ENCODE measurements around the gene VTA1. TPM values are rescaled to one million over a fixed set of nuclear protein-coding genes. Genes with fewer than 3 reads are reported as not detected.

VTA1 gene
- total and polyA plus RNA-seq, 2 of the 13 experiments (the other 11 are each of a cell fraction or from before 2014, with no cell fraction given): 70.7 to 89.1 TPM

- peak; percentile 42; the same call in 1 of the 2 replicates for TF ChIP-seq NR2F2 (IDR thresholded peaks at IDR 0.05; ENCODE audit: borderline replicate concordance, low read depth)
- TF ChIP-seq, protein P1, sequence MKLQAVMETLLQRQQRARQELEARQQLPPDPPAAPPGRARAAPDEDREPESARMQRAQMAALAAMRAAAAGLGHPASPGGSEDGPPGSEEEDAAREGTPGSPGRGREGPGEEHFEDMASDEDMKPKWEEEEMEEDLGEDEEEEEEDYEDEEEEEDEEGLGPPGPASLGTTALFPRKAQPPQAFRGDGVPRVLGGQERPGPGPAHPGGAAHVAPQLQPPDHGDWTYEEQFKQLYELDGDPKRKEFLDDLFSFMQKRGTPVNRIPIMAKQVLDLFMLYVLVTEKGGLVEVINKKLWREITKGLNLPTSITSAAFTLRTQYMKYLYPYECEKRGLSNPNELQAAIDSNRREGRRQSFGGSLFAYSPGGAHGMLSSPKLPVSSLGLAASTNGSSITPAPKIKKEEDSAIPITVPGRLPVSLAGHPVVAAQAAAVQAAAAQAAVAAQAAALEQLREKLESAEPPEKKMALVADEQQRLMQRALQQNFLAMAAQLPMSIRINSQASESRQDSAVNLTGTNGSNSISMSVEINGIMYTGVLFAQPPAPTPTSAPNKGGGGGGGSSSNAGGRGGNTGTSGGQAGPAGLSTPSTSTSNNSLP (IDR thresholded peaks at IDR 0.05; ENCODE audit: low read depth, low read length): peak; percentile 92
- TF ChIP-seq SP2 (CRISPR knock-in tag; IDR thresholded peaks at IDR 0.05): no peak
- peak; percentile 82 for TF ChIP-seq ZNF609 (CRISPR knock-in tag; IDR thresholded peaks at IDR 0.05; ENCODE audit: borderline replicate concordance)
- no peak for TF ChIP-seq IRF1 (CRISPR knock-in tag; IDR thresholded peaks at IDR 0.05; ENCODE audit: low read depth)
- peak; percentile 38; the same call in 1 of the 2 replicates for TF ChIP-seq TBX3 (IDR thresholded peaks at IDR 0.05; ENCODE audit: borderline replicate concordance)
- TF ChIP-seq ATF2 (CRISPR knock-in tag; IDR thresholded peaks at IDR 0.05): peak; percentile 81; the same call in 1 of the 2 replicates
- TF ChIP-seq FOXJ3 (CRISPR knock-in tag; IDR thresholded peaks at IDR 0.05; ENCODE audit: borderline replicate concordance): peak; percentile 88; the same call in 1 of the 2 replicates
- peak; percentile 92 for TF ChIP-seq ISL2 (CRISPR knock-in tag; IDR thresholded peaks at IDR 0.05)
- TF ChIP-seq SMARCE1 (IDR thresholded peaks at IDR 0.05; ENCODE audit: borderline replicate concordance): peak; percentile 18; the same call in 1 of the 2 replicates
- peak; percentile 28; the same call in 1 of the 2 replicates for TF ChIP-seq RAD21 (CRISPR knock-in tag; IDR thresholded peaks at IDR 0.05)
- TF ChIP-seq, protein P2, sequence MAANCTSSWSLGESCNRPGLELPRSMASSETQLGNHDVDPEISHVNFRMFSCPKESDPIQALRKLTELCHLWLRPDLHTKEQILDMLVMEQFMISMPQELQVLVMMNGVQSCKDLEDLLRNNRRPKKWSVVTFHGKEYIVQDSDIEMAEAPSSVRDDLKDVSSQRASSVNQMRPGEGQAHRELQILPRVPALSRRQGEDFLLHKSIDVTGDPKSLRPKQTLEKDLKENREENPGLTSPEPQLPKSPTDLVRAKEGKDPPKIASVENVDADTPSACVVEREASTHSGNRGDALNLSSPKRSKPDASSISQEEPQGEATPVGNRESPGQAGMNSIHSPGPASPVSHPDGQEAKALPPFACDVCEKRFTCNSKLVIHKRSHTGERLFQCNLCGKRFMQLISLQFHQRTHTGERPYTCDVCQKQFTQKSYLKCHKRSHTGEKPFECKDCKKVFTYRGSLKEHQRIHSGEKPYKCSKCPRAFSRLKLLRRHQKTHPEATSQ (CRISPR knock-in tag; IDR thresholded peaks at IDR 0.05; ENCODE audit: borderline replicate concordance): peak; percentile 90; the same call in 1 of the 2 replicates
- TF ChIP-seq DPF2 (CRISPR knock-in tag; IDR thresholded peaks at IDR 0.05; ENCODE audit: borderline replicate concordance, low read depth): peak; percentile 89; the same call in 1 of the 2 replicates
- no peak for TF ChIP-seq SSRP1 (CRISPR knock-in tag; IDR thresholded peaks at IDR 0.05)
- no peak for TF ChIP-seq NR1H2 (CRISPR knock-in tag; IDR thresholded peaks at IDR 0.05; ENCODE audit: borderline replicate concordance, low read depth)
- no peak for TF ChIP-seq HNRNPLL (IDR thresholded peaks at IDR 0.05; ENCODE audit: low read depth, low read length, poor library complexity, severe bottlenecking)
- TF ChIP-seq, protein P3, sequence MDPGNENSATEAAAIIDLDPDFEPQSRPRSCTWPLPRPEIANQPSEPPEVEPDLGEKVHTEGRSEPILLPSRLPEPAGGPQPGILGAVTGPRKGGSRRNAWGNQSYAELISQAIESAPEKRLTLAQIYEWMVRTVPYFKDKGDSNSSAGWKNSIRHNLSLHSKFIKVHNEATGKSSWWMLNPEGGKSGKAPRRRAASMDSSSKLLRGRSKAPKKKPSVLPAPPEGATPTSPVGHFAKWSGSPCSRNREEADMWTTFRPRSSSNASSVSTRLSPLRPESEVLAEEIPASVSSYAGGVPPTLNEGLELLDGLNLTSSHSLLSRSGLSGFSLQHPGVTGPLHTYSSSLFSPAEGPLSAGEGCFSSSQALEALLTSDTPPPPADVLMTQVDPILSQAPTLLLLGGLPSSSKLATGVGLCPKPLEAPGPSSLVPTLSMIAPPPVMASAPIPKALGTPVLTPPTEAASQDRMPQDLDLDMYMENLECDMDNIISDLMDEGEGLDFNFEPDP (CRISPR knock-in tag; conservative IDR thresholded peaks at IDR 0.05): no peak
- no peak for TF ChIP-seq FOSL1 (CRISPR knock-in tag; IDR thresholded peaks at IDR 0.05; ENCODE audit: borderline replicate concordance)
These were observed 118.4 kb downstream of the VTA1 start (continued) for GRCh38 chr6:142265476-142265875.

Data from HepG2 (cell line).